K562 (cell line): Measurements from ENCODE around the gene TDRKH. TPM values are rescaled to one million over a fixed set of nuclear protein-coding genes. Genes with fewer than 3 reads are reported as not detected.
"Not testable (repeated sequence)": the region's sequence is repeated elsewhere in the genome, so short reads cannot be mapped to it uniquely, and the experiment has no call there.

ENCODE experiments used
- ATAC-seq: fragments of 200-7000 bp; cut with Tn5 transposase; 3 replicates; pipeline ENCODE4 v1.9.1; 2020; ENCODE audit warnings: moderate library complexity
- BruUV-seq: library from RNA; stranded (reverse); fragments of 400-500 nt; replicated peaks from 2 replicates; lab custom pipeline; 2021; lab: Mats Ljungman, UMichigan
- CTCF ChIA-PET: fragments of 300-600 bp; formaldehyde crosslinking; extraction: SDS; loops from one replicate; lab custom pipeline; 2021; ENCODE audit warnings: low intra/inter-chr PET ratio; lab: Yijun Ruan, JAX
- POLR2A ChIA-PET: fragments of 300-600, 350-650 bp; sonication (Branson Sonifier 250); formaldehyde crosslinking; extraction: SDS; loops from one replicate; lab custom pipeline; 2021; ENCODE audit warnings: antibody characterized with exemption, inconsistent platforms; lab: Yijun Ruan, JAX
- DNase-seq, 4 experiments: peaks; one replicate each; pipeline versions ENCODE4 v3.0.0 to v3.0.0-alpha.2; 2011 to 2018; ENCODE audit warnings: low spot score in 3 of 4, mixed read lengths in 3 of 4; ENCODE audit errors: extremely low read depth in 1 of 4
- FAIRE-seq: peaks from 2 replicates; lab custom pipeline; 2011; peaks lifted over from hg19 to GRCh38; lab: Jason Lieb, UNC
- H2AFZ ChIP-seq: 2 replicates; pipeline ENCODE4 v1.6.0; 2011; ENCODE audit warnings: low read depth, low read length, control low read depth, inconsistent platforms
- H3K27ac ChIP-seq: fragments of 200-600 bp; 3 replicates; pipeline ENCODE4 v1.8.0; 2011; ENCODE audit warnings: low read depth, mild to moderate bottlenecking, control low read depth, inconsistent platforms, low read length, moderate library complexity, mixed read lengths; ENCODE audit errors: extremely low read depth
- H3K27me3 ChIP-seq, 2 experiments: fragments of 300-600 bp in 1 of 2; 2 replicates in 1 of 2; 3 replicates in 1 of 2; pipeline versions ENCODE4 v1.6.0 to v1.8.0; 2011; ENCODE audit warnings: inconsistent platforms in 2 of 2, low read length in 2 of 2, mild to moderate bottlenecking in 1 of 2, mixed read lengths in 1 of 2, moderate library complexity in 1 of 2; ENCODE audit not compliant: control insufficient read depth in 2 of 2, insufficient read depth in 2 of 2
- H3K36me3 ChIP-seq: fragments of 300-600 bp; 3 replicates; pipeline ENCODE4 v1.8.0; 2011; ENCODE audit warnings: mild to moderate bottlenecking, low read length, inconsistent platforms; ENCODE audit not compliant: control insufficient read depth, insufficient read depth
- H3K4me1 ChIP-seq, 2 experiments: fragments of 200-600 bp in 1 of 2; replicated peaks in 1 of 2; 2 replicates in 1 of 2; 3 replicates in 1 of 2; pipeline versions ENCODE4 v1.5.1 to v1.8.0; 2011; ENCODE audit warnings: inconsistent platforms in 2 of 2, low read length in 2 of 2, mild to moderate bottlenecking in 1 of 2, mixed read lengths in 1 of 2, moderate library complexity in 1 of 2; ENCODE audit not compliant: control insufficient read depth in 2 of 2, insufficient read depth in 2 of 2
- H3K4me2 ChIP-seq: 2 replicates; pipeline ENCODE4 v1.6.1; 2011; ENCODE audit warnings: low read length, control low read depth, inconsistent platforms, mixed read lengths; ENCODE audit not compliant: insufficient read depth
- H3K4me3 ChIP-seq: fragments of 200-600 bp; sonication (generic), shearing (Covaris generic); 2 replicates; pipeline ENCODE4 v1.5.1; 2016; ENCODE audit warnings: control low read depth, inconsistent platforms
- H3K79me2 ChIP-seq: fragments of 200-600 bp; 3 replicates; pipeline ENCODE4 v1.8.0; 2011; ENCODE audit warnings: low read length, inconsistent platforms; ENCODE audit not compliant: control insufficient read depth, insufficient read depth
- H3K9ac ChIP-seq, 2 experiments: 2 replicates each; pipeline versions ENCODE4 v1.6.0 to v1.6.1; 2011; ENCODE audit warnings: low read depth in 2 of 2, low read length in 2 of 2, control low read depth in 1 of 2, inconsistent platforms in 1 of 2, mild to moderate bottlenecking in 1 of 2, mixed read lengths in 1 of 2; ENCODE audit not compliant: insufficient read depth in 1 of 2
- H3K9me1 ChIP-seq: one replicate; pipeline ENCODE4 v1.6.0; 2011; ENCODE audit warnings: inconsistent platforms, mild to moderate bottlenecking, low read length, moderate library complexity; ENCODE audit not compliant: control insufficient read depth, insufficient read depth
- H3K9me3 ChIP-seq: replicated peaks from 2 replicates; pipeline ENCODE4 v1.5.1; 2011; ENCODE audit warnings: low read depth, low read length, inconsistent platforms; ENCODE audit not compliant: control insufficient read depth, insufficient read depth
- H4K20me1 ChIP-seq: replicated peaks from 2 replicates; pipeline ENCODE4 v1.6.1; 2011; ENCODE audit warnings: low read length, inconsistent platforms, mixed read lengths; ENCODE audit not compliant: control insufficient read depth, insufficient read depth
- KDM1A ChIP-seq, 2 experiments: fragments of 450-650 bp; IDR thresholded peaks; 2 replicates each; pipeline ENCODE4 v1.6.1; 2016; ENCODE audit warnings: mild to moderate bottlenecking in 2 of 2
- NR2C2 ChIP-seq, 2 experiments: fragments of 200-800 bp in 1 of 2; sonication (Bioruptor generic) in 1 of 2; sonication (generic) in 1 of 2; formaldehyde crosslinking in 1 of 2; IDR thresholded peaks; 2 replicates each; pipeline versions ENCODE4 v1.6.1 to v1.8.0; 2016 to 2022; ENCODE audit warnings: mild to moderate bottlenecking in 1 of 2, missing compliant biosample characterization in 1 of 2, missing genetic modification characterization in 1 of 2, missing genetic modification reagents in 1 of 2
- RAD21 ChIP-seq, 2 experiments: fragments of 250-450 bp in 1 of 2; fragments of 450-650 bp in 1 of 2; sonication (Bioruptor Pico) in 1 of 2; formaldehyde crosslinking in 1 of 2; IDR thresholded peaks in 1 of 2; conservative IDR thresholded peaks in 1 of 2; 2 replicates each; pipeline versions ENCODE4 v1.4.0 to v1.8.0; 2020 to 2022; ENCODE audit warnings: mild to moderate bottlenecking in 2 of 2, moderate library complexity in 1 of 2
- WGBS: fragments of 100-300 bp; shearing (Covaris generic); methylation state at CpG from one replicate; pipeline ENCODE4 v1.1.6; 2016; ENCODE audit warnings: low coverage, mixed read lengths; ENCODE audit not compliant: insufficient coverage; ENCODE audit errors: missing lambda C conversion rate; 5-methylcytosine and 5-hydroxymethylcytosine counted together
- in situ Hi-C: fragments of 300-500 bp; cut with MboI; formaldehyde crosslinking; loops from 4 replicates; pipeline ENCODE4 v1.15.0; 2018; ENCODE audit warnings: inconsistent platforms, mixed read lengths
- intact Hi-C: fragments of 100-400 bp; cut with micrococcal nuclease; formaldehyde crosslinking; loops from 2 replicates; pipeline ENCODE4 v1.14.2; 2022
- polyA plus RNA-seq, 8 experiments: library from polyadenylated mRNA; depleted of rRNA in 4 of 8; stranded (reverse) in 5 of 8; unstranded in 3 of 8; fragments of >200 nt; fragmentation: Nextera tagmentation in 2 of 8; fragmentation: Illumina TruSeq in 1 of 8; extraction: Ambion mirVana in 2 of 8; extraction: Trizol in 1 of 8; gene quantifications; 2 replicates each; pipeline versions ENCODE4 v1.2.1 to v1.2.3, GENCODE V29; 2011 to 2014; ENCODE audit warnings: inconsistent platforms in 1 of 8, missing spikeins in 1 of 8
- total RNA-seq, 7 experiments: library from RNA; depleted of rRNA in 6 of 7; stranded (reverse); fragments of >200 nt in 6 of 7; fragmentation: Illumina TruSeq in 2 of 7; extraction: Trizol in 2 of 7; gene quantifications; 2 replicates each; pipeline versions ENCODE4 v1.2.1 to v1.2.3, GENCODE V29; 2011 to 2021; ENCODE audit warnings: low replicate concordance in 1 of 7
- TF ChIP-seq, protein P1 (sequence below), 2 experiments: fragments of 450-650 bp in 1 of 2; sonication (generic) in 1 of 2; formaldehyde crosslinking; conservative IDR thresholded peaks; 2 replicates each; pipeline versions ENCODE4 v1.4.0 to v1.8.1; 2020 to 2022; ENCODE audit warnings: mild to moderate bottlenecking in 1 of 2, missing genetic modification reagents in 1 of 2
- TF ChIP-seq, protein P2 (sequence below): fragments of 450-650 bp; formaldehyde crosslinking; conservative IDR thresholded peaks from 2 replicates; pipeline ENCODE4 v1.4.0; 2022; ENCODE audit warnings: mild to moderate bottlenecking, missing genetic modification characterization
- TF ChIP-seq, protein P3 (sequence below), 3 experiments: IDR thresholded peaks in 2 of 3; conservative IDR thresholded peaks in 1 of 3; 2 replicates each; pipeline ENCODE4 v1.5.1; 2011 to 2012; ENCODE audit warnings: low read length in 3 of 3, mild to moderate bottlenecking in 3 of 3, control low read depth in 2 of 3, improper control_type of control experiment in 1 of 3, inconsistent platforms in 1 of 3, low read depth in 1 of 3, mixed read lengths in 1 of 3, moderate library complexity in 1 of 3; ENCODE audit not compliant: insufficient read depth in 2 of 3

Gene TDRKH
- total and polyA plus RNA-seq, 9 of the 15 experiments (the other 6 are each of a cell fraction or from before 2014, with no cell fraction given): 4.3 to 21.3 (median 8.4) TPM

DNA sequence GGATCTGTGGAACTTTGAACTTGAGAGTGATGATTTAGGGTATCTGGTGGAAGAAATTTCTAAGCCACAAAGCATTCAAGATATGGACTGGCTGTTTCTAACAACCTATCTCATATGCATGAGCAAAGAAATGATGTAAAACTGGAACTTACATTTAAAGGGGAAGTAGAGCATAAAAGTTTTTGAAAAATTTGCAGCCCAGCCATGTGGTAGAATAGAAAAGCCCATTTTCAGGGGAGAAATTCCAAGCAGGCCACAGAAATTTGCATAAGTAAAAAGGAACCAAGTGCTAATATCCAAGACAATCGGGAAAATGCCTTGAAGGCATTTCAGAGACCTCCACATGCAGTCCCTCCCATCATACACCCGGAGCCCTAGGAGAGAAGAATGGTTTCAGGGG lies 53.3 kb downstream of the TDRKH start (continued):
- TF ChIP-seq, protein P1, sequence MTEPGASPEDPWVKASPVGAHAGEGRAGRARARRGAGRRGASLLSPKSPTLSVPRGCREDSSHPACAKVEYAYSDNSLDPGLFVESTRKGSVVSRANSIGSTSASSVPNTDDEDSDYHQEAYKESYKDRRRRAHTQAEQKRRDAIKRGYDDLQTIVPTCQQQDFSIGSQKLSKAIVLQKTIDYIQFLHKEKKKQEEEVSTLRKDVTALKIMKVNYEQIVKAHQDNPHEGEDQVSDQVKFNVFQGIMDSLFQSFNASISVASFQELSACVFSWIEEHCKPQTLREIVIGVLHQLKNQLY (CRISPR knock-in tag; conservative IDR thresholded peaks at IDR 0.05): no peak
- TF ChIP-seq, protein P2, sequence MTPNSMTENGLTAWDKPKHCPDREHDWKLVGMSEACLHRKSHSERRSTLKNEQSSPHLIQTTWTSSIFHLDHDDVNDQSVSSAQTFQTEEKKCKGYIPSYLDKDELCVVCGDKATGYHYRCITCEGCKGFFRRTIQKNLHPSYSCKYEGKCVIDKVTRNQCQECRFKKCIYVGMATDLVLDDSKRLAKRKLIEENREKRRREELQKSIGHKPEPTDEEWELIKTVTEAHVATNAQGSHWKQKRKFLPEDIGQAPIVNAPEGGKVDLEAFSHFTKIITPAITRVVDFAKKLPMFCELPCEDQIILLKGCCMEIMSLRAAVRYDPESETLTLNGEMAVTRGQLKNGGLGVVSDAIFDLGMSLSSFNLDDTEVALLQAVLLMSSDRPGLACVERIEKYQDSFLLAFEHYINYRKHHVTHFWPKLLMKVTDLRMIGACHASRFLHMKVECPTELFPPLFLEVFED (CRISPR knock-in tag): no peak
- TF ChIP-seq NR2C2 (CRISPR knock-in tag; IDR thresholded peaks at IDR 0.05): no peak
- TF ChIP-seq NR2C2 (tag; IDR thresholded peaks at IDR 0.05): no peak

DNA sequence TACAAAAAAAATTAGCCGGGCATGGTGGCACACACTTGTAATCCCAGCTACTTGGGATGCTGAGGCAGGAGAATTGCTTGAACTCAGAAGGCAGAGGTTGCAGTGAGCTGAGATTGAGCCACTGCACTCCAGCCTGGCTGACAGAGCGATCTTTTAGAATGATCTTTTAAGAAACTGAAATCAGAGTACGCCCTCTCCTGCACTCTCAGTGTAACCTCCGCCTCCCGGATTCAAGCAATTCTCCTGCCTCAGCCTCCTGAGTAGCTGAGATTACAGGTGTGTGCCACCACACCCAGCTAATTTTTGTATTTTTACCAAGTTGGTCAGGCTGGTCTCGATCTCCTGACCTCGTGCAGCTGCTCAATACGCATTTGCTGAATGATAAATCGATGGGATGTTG lies 56.3 kb downstream of the TDRKH start:
- H3K4me3 ChIP-seq, H4K20me1 ChIP-seq, H3K27ac ChIP-seq, BruUV-seq, H3K9me1 ChIP-seq, H3K9ac ChIP-seq, DNase-seq, H3K36me3 ChIP-seq, H2AFZ ChIP-seq, FAIRE-seq, H3K79me2 ChIP-seq, H3K4me1 ChIP-seq, H3K4me2 ChIP-seq: not testable (repeated sequence)
- ChIA-PET CTCF (interaction anchor here (0.6 to 2.1 kb wide), 5 partner anchors 56 to 1270 kb away, joined by 3 to 8 read pairs (median 4); no protein-coding TSS in a partner anchor), POLR2A (interaction anchor here (0.7 to 2.1 kb wide), 2 partner anchors 29 to 311 kb away, joined by 3 to 7 read pairs; partner anchors contain the start of gene MRPL9)
- intact Hi-C loops: loop anchor here (2.0 to 10.0 kb wide), 5 partner anchors 41 to 389 kb away; partner anchors contain the start of gene RFX5
- Histone ChIP-seq H3K27me3 (peaks cover 33 to 43% of the 10 kb centered on the region in 2 experiments), H3K9me3 (peaks cover 13% of the 10 kb centered on the region)
- ATAC-seq: peak; percentile 41; the same call in 1 of the 3 replicates
- 2% methylated on average over 9 of the region's 9 CpGs for WGBS
- in situ Hi-C loops: loop anchor here (10.0 kb wide), 1 partner anchor 289 kb away; no protein-coding TSS in a partner anchor
- TF ChIP-seq, protein P3, sequence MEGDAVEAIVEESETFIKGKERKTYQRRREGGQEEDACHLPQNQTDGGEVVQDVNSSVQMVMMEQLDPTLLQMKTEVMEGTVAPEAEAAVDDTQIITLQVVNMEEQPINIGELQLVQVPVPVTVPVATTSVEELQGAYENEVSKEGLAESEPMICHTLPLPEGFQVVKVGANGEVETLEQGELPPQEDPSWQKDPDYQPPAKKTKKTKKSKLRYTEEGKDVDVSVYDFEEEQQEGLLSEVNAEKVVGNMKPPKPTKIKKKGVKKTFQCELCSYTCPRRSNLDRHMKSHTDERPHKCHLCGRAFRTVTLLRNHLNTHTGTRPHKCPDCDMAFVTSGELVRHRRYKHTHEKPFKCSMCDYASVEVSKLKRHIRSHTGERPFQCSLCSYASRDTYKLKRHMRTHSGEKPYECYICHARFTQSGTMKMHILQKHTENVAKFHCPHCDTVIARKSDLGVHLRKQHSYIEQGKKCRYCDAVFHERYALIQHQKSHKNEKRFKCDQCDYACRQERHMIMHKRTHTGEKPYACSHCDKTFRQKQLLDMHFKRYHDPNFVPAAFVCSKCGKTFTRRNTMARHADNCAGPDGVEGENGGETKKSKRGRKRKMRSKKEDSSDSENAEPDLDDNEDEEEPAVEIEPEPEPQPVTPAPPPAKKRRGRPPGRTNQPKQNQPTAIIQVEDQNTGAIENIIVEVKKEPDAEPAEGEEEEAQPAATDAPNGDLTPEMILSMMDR (IDR thresholded peaks at IDR 0.05 in 2 of 3, conservative IDR thresholded peaks at IDR 0.05 in 1 of 3; ENCODE audit: insufficient read depth in 2 of 3, low read depth in 1 of 3, low read length in 3 of 3): peak in 1 of 3 experiments; percentile 9; a peak in 1 of 6 replicates
- peak; percentile 84 to 85 for TF ChIP-seq KDM1A (IDR thresholded peaks at IDR 0.05)
- TF ChIP-seq RAD21 (CRISPR knock-in tag; conservative IDR thresholded peaks at IDR 0.05 in 1 of 2, IDR thresholded peaks at IDR 0.05 in 1 of 2): peak in 1 of 2 experiments; percentile 44; a peak in 2 of 4 replicates
